Measurements from ENCODE around the gene USP31.

The USP31 gene

GRCh38 chr16:23092801-23093117 is 56.5 kb downstream of the USP31 start:
- DNase-seq (ENCODE audit: low read depth, low spot score): no peak

- no peak for DNase-seq (ENCODE audit: low read depth, low spot score)
These were observed 57.0 kb downstream of the USP31 start for GRCh38 chr16:23092072-23092800.

DNA sequence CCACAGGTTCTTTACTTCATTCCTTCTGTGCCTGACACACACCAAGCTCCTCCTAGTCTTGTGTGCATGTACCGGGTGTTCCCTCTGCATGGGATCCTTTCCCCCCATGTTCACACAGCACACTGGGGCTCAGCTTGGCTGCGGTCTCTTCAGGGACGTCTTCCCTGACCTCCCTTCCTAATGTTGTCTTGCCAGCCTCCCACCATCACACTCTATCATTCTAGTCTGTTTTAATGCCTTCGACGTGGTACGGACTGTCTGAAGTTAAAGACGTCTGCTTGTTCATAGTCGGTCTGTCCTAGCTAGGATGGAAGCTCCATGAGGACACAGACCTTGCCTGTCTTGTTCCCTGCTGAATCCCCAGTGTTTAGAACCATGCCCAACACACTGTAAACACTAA is 60.1 kb downstream of the USP31 start:
- no peak for DNase-seq (ENCODE audit: low read depth, low spot score)

DNA sequence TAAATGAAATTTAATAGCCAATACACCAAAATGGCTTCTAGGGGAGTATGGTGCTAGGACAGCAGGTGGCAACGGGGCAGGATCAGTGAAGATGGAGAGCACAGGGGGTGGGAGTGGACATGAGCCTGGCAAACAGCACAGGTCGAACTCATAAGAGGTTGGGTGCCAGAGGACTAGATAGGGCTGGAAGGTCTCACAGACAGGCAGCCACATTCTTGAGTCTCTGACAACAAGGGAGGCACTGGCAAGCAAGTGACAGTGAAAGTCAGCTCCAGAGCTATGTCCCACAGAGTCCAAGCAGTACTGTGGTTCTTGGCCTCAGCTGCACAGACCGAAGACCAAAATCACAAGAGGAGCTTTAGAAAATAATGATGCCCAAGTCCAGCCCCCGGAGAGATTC is 61.2 kb downstream of the USP31 start:
- DNase-seq (ENCODE audit: low read depth, low spot score): no peak

- DNase-seq (ENCODE audit: low read depth, low spot score): no peak
These were observed 63.3 kb downstream of the USP31 start for GRCh38 chr16:23085949-23086348.

- DNase-seq (ENCODE audit: low read depth, low spot score): no peak
These were observed 67.0 kb downstream of the USP31 start for GRCh38 chr16:23082161-23082788.

GRCh38 chr16:23081675-23082119 is 67.6 kb downstream of the USP31 start:
- no peak for DNase-seq (ENCODE audit: low read depth, low spot score)

DNA sequence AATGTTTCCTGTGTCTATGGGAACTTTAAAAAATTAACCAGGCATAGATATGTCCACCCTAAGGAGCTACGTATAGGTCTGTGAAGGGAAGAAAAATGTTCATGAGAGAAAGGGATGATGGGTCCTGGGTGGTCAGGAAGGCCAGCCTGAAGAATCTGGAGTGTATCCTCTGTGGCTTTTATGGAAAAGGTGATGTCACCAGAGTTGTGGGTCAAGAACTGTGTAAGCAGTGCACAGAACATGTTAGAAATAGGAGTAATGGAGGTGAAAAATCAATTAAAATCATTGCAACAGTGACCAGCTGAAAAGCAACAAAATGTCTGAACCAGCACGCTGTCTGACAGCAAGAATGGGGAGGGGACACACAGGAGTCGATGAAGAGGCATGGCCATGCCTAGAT is 68.5 kb downstream of the USP31 start:
- no peak for DNase-seq (ENCODE audit: low read depth, low spot score)

DNA sequence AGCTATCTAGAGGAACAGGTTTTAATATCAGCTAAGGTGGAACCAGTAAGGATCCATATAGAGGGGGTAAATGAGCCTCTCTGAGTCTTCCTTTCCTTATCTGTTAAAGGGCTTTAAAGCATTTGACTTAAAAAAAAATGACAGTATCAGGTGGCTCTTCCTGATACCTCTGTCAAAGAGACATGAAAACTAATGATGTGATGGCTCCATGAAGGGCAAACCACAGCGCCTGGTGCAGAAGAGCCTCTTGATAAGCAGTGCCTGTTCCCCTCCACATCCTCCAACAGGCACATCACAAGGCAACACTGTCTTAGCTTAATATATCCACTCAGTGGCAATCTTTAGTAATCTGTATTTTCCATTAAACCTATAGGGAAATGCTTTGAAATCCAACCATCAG is 68.9 kb downstream of the USP31 start:
- DNase-seq (ENCODE audit: low read depth, low spot score): no peak

DNA sequence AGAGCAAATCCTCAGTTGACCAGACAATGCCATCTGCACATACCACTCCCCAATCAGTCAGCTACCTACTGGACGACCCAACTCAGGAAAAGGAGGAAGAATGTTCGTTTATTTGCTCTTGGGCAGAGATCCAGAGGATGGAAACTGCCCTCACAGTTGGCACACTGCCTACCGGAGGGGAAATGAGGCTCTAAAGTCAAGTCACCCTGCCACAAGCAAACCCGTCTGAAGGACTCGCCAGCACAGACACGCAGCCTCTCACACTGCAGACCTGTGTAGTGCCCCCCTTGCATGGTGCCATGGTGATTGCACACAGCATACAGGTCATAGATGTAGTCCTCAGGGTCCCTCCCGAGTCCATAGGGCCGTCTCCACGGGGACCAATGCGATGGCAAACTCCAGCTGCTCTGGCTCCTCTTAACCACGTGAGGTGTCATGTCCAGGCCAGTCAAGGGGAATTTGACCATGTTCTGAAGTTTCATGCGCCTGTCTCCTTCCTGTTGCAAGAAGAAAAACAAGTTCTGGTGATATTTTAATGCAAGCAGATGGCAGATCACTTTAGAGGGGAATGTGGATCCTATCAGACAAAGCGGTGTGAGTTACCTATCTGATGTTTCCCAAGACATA is 69.5 kb downstream of the USP31 start:
- no peak for DNase-seq (ENCODE audit: low read depth, low spot score)

- no peak for DNase-seq (ENCODE audit: low read depth, low spot score)
These were observed 74.8 kb downstream of the USP31 start for GRCh38 chr16:23074423-23074822.

DNA sequence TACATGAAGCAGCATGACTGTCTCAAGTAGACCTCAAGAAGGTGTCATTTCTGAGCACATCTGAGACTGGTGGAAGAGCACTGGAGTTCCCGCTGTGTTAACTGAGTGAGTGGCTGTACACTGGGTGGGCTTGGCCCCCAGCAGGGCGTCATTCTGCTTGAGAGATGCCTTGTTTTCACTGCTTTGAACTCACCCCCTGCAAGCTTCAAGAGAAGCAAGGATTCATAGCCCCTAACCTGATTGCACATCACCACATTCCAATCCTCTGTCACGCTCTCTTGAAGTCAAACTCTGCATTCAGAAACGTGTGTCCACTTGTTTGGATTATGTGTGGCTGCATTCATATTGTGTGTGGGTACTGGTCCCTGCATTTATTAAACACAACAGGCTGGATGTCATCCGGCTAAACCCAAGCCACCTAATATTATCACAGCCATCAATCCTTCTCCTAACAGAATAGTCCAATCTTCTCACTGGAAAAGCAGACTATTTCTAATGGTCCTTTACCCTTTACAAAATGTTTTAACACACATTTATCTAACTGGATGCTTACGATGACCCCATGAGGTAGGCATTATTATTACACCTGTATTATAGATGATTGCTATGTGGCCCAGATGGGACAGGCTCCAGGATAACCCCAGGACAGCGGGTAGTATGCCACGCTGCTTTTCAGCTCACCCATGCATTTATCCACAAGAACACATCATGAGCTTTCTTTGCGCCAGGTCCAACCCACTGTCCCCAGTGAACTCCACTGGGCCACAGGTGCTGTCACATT is 76.3 kb downstream of the USP31 start:
- no peak for DNase-seq (ENCODE audit: low read depth, low spot score)

DNA sequence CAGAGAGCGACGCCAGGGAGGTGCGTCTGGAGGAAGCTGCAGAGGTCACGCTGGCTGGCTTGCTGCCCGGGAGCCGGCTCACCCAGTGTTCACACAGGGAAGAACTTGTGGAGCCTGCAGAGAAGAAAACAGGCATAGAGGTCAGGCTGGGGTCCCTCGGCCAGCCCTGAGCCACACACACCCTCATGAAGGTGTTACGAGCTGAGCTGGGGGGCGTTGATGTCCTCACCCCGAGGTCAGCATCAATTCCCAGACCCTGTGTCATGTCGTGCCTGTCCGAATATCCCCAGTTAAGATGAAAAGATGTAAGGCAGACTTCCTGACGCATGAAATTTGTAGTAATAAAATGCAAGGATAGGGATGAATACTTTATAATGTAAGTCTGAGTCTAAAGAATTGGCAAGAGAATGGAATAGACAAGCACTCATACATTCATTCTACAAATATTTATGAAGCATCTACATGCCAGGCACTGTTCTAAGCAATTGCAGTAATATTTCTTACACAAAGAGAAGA is 77.1 kb downstream of the USP31 start:
- DNase-seq (ENCODE audit: low read depth, low spot score): no peak

DNA sequence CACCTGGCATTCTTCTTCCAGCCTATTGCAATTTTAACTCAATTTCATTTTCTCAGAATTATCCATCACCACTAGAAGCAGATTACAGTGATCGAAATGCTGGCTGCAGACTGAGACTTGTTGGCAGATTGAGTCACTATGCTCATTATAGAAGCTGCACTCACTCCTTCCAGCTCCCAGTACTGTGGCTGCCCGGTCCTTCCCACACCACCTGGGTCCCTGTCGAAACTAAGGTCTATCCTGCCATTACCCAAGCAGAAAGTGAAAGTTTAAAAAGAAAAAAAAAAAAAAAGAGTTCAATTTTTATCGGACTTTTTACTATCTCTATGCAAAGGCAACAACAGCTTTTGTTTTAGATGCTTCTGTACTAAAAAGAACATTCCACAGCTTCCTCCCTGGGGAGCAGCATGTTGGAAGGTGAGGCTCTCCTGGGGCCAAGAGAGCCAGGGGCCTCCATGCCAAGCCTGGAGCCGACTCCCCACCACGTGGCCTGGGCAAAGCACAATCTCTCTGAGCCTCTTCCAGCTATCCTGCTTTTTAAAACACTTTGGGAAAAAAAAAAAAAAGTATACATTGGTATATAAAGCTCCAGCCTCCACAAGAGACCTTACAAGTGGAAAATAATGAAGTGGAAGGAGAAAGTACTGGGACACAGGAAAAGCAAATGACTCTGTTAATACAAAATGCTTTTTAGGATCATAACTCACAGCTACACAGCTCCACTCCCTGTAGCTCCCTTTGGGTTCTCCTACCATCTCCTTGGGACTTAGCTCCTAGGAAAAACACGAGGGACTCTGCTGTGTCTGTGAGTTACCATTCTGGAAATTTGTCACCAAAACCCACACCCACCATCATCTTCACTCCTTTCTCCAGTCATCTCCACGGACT is 77.8 kb downstream of the USP31 start:
- DNase-seq (ENCODE audit: low read depth, low spot score): no peak

GRCh38 chr16:23069844-23070243 is 79.4 kb downstream of the USP31 start:
- DNase-seq (ENCODE audit: low read depth, low spot score): no peak

DNA sequence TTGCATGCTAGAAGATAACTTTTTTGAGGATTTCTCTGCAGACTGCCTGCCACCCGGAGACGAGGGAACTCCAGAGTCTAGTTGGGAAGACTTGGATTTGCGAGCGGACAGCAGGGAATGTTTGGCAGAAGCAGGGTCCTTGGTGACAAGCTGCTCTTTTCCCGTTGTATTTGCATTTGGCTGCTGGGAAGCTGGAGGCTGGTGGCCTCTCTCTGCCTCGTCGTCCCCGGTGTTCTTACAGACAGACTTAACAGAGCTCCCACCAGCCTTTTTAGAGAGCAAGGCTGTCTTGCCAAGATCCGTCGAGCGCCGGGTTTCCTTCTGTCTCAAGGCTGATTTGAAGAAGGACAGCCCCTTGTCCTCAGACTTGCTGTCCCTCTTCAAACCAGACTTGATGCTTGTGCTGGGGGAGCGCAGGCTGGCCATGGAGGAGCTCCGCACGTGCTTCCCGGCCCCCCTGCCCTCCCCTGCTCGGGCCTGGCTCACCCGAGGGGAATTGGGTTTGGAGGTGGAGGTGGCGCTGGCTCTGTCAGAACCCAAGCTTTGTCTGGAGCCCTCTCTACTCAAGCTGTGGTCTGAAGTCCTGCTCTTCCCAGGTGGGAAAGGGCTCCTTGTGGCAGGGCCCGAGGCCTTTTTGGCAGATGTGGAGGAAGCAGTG is 81.0 kb downstream of the USP31 start:
- no peak for DNase-seq (ENCODE audit: low read depth, low spot score)

DNA sequence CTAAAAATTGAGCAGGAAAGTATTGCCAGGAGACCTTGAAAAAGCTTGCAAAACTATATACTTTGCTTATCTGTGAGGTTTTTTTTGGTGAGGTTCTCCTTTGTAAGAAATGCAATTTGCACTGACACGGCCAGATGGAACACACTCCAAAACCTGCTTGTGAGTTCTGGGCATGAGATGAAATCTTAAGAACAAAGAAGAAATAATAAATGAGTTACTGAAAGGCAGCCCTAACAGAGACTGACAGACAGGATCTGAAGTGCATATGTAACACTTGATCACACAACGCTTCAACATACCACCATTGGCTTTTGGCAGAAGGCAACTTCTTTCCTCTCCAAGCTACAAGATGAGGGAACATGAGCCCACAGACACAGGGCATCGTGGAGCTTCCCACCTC is 82.6 kb downstream of the USP31 start:
- no peak for DNase-seq (ENCODE audit: low read depth, low spot score)

- no peak for DNase-seq (ENCODE audit: low read depth, low spot score)
These were observed 84.6 kb downstream of the USP31 start for GRCh38 chr16:23064639-23065038.

GRCh38 chr16:23062524-23062923 is 86.7 kb downstream of the USP31 start:
- no peak for DNase-seq (ENCODE audit: low read depth, low spot score)

DNA sequence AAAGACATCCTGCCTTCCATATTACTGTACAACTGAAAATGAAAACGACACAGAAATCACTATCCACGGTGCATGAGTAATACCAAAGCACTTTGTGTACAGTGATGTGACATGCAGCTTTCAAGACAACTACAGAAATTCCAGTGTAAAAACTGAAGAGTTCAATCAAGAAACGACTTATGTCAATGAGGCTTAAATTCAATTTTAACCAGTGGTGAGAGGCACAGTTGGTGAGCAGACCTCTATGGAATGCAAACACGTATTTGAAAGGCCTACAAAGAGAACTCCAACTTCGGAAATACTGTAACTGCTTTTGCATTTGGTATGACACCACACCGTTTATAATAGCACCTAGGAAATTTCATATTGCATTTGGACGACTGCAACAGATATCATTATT is 87.6 kb downstream of the USP31 start:
- no peak for DNase-seq (ENCODE audit: low read depth, low spot score)

Measured in activated CD4-positive, CD25-positive, alpha-beta regulatory T cell treated with anti-CD3 and anti-CD28 coated beads, Interleukin-2, amount 50 U/mL, for 16 hours (primary cell).